GM08714 (cell line): Measurements from ENCODE around the gene HPN.
"Not testable (repeated sequence)": the region's sequence is repeated elsewhere in the genome, so short reads cannot be mapped to it uniquely, and the experiment has no call there.

ENCODE experiments used
- H3K4me3 ChIP-seq: fragments of 200-500 bp; sonication (Bioruptor generic); 2 replicates; pipeline ENCODE4 v1.5.1; 2014; ENCODE audit warnings: mild to moderate bottlenecking, low read length, inconsistent platforms
- ZNF274 ChIP-seq: IDR thresholded peaks from 2 replicates; pipeline ENCODE4 v1.6.1; 2012; ENCODE audit warnings: mild to moderate bottlenecking, low read depth, low read length

The HPN gene

GRCh38 chr19:35041548-35042055 lies at the start of gene HPN:
TSS of gene HPN (plus strand) at chr19:35041721. CDS start at chr19:35042507, 786 bp downstream.
- H3K4me3 ChIP-seq = no peak within 1 kb of the TSS
- TF ChIP-seq ZNF274 = no peak

- H3K4me3 ChIP-seq = not testable (repeated sequence)
These were observed 48.9 kb upstream of the HPN start for GRCh38 chr19:34992582-34992981.

GRCh38 chr19:34994286-34994642 lies 47.3 kb upstream of the HPN start:
- no peak overlapping the region for H3K4me3 ChIP-seq
- TF ChIP-seq ZNF274 = no peak

GRCh38 chr19:34994643-34995541 lies 46.6 kb upstream of the HPN start:
- no peak for TF ChIP-seq ZNF274
- no peak overlapping the region for H3K4me3 ChIP-seq

- no peak for TF ChIP-seq ZNF274
- no peak overlapping the region for H3K4me3 ChIP-seq
These were observed 46.0 kb upstream of the HPN start for GRCh38 chr19:34995551-34995950.

GRCh38 chr19:34997071-34997617 lies 44.4 kb upstream of the HPN start:
- TF ChIP-seq ZNF274 = no peak
- no peak overlapping the region for H3K4me3 ChIP-seq

GRCh38 chr19:34998224-34998623 lies 43.3 kb upstream of the HPN start:
- not testable (repeated sequence) for H3K4me3 ChIP-seq

GRCh38 chr19:34998777-34999497 lies 42.6 kb upstream of the HPN start:
- H3K4me3 ChIP-seq = peak overlapping the region; percentile 74; the same call in 1 of the 2 replicates
- TF ChIP-seq ZNF274 = no peak

GRCh38 chr19:34999498-35000337 lies 41.8 kb upstream of the HPN start, which contains the start of gene GRAMD1A:
TSS of gene GRAMD1A (plus strand) at chr19:35000323. CDS start at chr19:35000479, 156 bp downstream.
- H3K4me3 ChIP-seq = peak within 1 kb of the TSS; percentile 74
- no peak for TF ChIP-seq ZNF274

GRCh38 chr19:35000338-35000646 lies 41.2 kb upstream of the HPN start:
- peak overlapping the region; percentile 74 for H3K4me3 ChIP-seq
- TF ChIP-seq ZNF274 = no peak

GRCh38 chr19:35000647-35001501 lies 40.6 kb upstream of the HPN start:
- peak overlapping the region; percentile 74 for H3K4me3 ChIP-seq
- no peak for TF ChIP-seq ZNF274

- TF ChIP-seq ZNF274 = no peak
- no peak overlapping the region; the same call in 1 of the 2 replicates for H3K4me3 ChIP-seq
These were observed 39.4 kb upstream of the HPN start for GRCh38 chr19:35002037-35002535.
